ENCODE data around the gene SNURF.
"Not testable (repeated sequence)": the region's sequence is repeated elsewhere in the genome, so short reads cannot be mapped to it uniquely, and the experiment has no call there.

DNA sequence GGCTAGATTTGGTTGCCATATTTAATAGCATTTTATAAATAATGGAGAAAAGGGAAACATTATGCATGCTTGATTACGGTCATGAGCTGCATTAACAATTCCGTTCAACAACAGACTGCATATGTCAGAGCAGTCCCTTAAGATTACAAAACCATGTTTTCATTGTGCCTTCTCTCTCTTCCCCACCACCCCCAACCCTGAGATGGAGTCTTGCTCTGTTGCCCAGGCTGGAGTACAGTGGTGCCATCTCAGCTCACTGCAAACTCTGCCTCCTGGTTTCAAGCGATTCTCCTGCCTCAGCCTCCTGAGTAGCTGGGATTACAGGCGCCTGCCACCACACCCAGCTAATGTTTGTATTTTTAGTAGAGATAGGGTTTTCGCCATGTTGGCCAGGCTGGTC is 17.9 kb downstream of the SNURF start:
- TF ChIP-seq CTCF (IDR thresholded peaks at IDR 0.05); EZH2 (IDR thresholded peaks at IDR 0.05; ENCODE audit: borderline replicate concordance, insufficient read depth, low read depth, low read length, poor library complexity, severe bottlenecking): not testable (repeated sequence)
